Suprapubic skin (tissue), 4 donors: ENCODE data around the gene CYP2R1. TPM values are rescaled to one million over a fixed set of nuclear protein-coding genes. Genes with fewer than 3 reads are reported as not detected.
A peak's percentile ranks its signal among the peaks of the same experiment; 100 is the strongest.
"Not testable (repeated sequence)": the region's sequence is repeated elsewhere in the genome, so short reads cannot be mapped to it uniquely, and the experiment has no call there.

Experiments used
- DNase-seq, 2 donors: peaks; one replicate each; pipeline ENCODE4 v3.0.0-alpha.2; 2019; ENCODE audit warnings: low spot score in 2 of 2
- H3K27ac ChIP-seq: fragments of 200-600 bp; sonication (generic); one replicate; pipeline ENCODE4 v1.5.1; 2019
- H3K27me3 ChIP-seq: fragments of 200-600 bp; sonication (generic); one replicate; pipeline ENCODE4 v1.5.1; 2019
- H3K36me3 ChIP-seq: fragments of 200-600 bp; sonication (generic); one replicate; pipeline ENCODE4 v1.5.1; 2019
- H3K4me1 ChIP-seq: fragments of 200-600 bp; sonication (generic); one replicate; pipeline ENCODE4 v1.5.1; 2019
- H3K4me3 ChIP-seq: fragments of 200-600 bp; sonication (generic); one replicate; pipeline ENCODE4 v1.5.1; 2019; ENCODE audit warnings: mild to moderate bottlenecking
- H3K9me3 ChIP-seq: fragments of 200-600 bp; sonication (generic); one replicate; pipeline ENCODE4 v1.5.1; 2019
- EP300 ChIP-seq: sonication (generic); formaldehyde crosslinking; IDR thresholded peaks from one replicate; pipeline ENCODE4 v1.6.1; 2017; ENCODE audit warnings: antibody characterized with exemption
- POLR2A ChIP-seq, 2 donors: fragments of 450-650 bp; IDR thresholded peaks; one replicate each; pipeline ENCODE4 v1.6.1; 2017; ENCODE audit warnings: antibody characterized with exemption in 2 of 2, mild to moderate bottlenecking in 2 of 2, moderate library complexity in 2 of 2
- POLR2AphosphoS5 ChIP-seq, 3 donors: sonication (generic); formaldehyde crosslinking; IDR thresholded peaks; one replicate each; pipeline ENCODE4 v1.6.1; 2017; ENCODE audit warnings: antibody characterized with exemption in 3 of 3
- WGBS: methylation state at CpG from one replicate; pipeline ENCODE4 v1.1.5; 2018; 5-methylcytosine and 5-hydroxymethylcytosine counted together
- total RNA-seq, 4 donors: library from RNA; depleted of rRNA; stranded (reverse); fragments of >200 nt; gene quantifications; one replicate each; pipeline ENCODE4 v1.1.0, GENCODE V29; 2016
- TF ChIP-seq, protein P1 (sequence below), 2 donors: fragments of 200-600 bp in 1 of 2; fragments of 450-650 bp in 1 of 2; sonication (generic) in 1 of 2; IDR thresholded peaks; one replicate each; pipeline ENCODE4 v1.5.1; 2016 to 2019; ENCODE audit warnings: antibody characterized with exemption in 2 of 2, mild to moderate bottlenecking in 1 of 2, moderate library complexity in 1 of 2

Gene CYP2R1
- total RNA-seq, 4 donors from 2014 or later = 14.0 to 41.3 (median 20.6) TPM

DNA sequence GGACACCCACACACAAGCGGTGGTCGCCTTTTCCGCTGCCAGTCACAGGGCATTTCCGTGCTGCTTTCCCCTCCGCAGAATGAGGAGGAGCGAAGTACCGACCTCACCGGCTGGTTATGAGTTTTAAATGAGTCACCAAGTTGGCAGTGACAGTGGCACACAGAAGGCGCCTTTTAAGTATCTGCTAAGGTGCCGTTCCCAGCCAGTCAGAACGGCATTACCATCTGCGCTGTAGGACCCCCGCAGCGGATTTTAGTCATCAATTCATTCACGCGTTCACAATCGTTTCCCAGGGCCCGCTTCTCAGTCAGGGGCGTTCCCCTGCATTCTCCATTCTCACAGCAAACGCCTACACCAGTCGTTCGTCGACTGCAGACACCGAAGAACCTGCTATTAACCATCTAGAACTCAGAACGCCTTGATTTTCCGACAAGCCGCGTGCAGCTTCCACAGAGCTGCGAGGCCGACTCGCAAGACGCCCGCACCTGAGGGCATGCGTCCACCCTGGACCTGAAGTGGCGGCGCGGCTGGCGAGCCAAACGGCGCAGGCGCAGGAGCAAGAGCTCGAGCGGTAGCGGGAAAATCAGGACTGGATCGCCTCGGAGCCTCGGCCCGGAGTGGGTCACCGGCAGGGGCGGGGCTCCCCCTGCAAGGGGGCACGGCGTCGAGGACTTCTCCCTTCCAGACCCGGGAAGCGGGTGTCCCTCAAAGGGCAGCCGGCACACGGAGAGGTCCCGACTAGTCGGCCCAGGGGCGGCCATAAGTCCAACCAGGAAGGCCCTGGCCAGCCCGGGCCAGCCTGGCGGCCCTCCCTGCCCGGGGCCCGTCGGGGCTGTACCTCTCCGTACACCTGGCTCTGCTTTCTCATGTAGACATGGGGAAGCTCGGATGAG, 642 bp downstream of the CYP2R1 start:
- Histone ChIP-seq H3K36me3 (no peaks in the 10 kb centered on the region), H3K27ac (peak overlapping the region; percentile 95), H3K4me3 (peak overlapping the region; percentile 86), H3K9me3 (no peaks in the 10 kb centered on the region), H3K27me3 (no peaks in the 10 kb centered on the region), H3K4me1 (peaks cover 38% of the 10 kb centered on the region)
- 0% methylated on average over 24 of the region's 67 CpGs for WGBS
- peak; percentile 91 to 94 for DNase-seq
- TF ChIP-seq POLR2AphosphoS5 (IDR thresholded peaks at IDR 0.05) (peak in 1 of 3 donors; percentile 14), POLR2A (IDR thresholded peaks at IDR 0.05) (no peak)

- Histone ChIP-seq H3K27me3 (no peaks in the 10 kb centered on the region), H3K27ac (no peak overlapping the region), H3K4me3 (no peak overlapping the region), H3K36me3 (peaks cover 3% of the 10 kb centered on the region), H3K9me3 (no peaks in the 10 kb centered on the region), H3K4me1 (peaks cover 28% of the 10 kb centered on the region)
- DNase-seq = no peak
- 75% methylated on average over 1 of the region's 1 CpG for WGBS
- TF ChIP-seq POLR2AphosphoS5 (IDR thresholded peaks at IDR 0.05) (no peak), POLR2A (IDR thresholded peaks at IDR 0.05) (no peak), EP300 (no peak)
- TF ChIP-seq, protein P1, sequence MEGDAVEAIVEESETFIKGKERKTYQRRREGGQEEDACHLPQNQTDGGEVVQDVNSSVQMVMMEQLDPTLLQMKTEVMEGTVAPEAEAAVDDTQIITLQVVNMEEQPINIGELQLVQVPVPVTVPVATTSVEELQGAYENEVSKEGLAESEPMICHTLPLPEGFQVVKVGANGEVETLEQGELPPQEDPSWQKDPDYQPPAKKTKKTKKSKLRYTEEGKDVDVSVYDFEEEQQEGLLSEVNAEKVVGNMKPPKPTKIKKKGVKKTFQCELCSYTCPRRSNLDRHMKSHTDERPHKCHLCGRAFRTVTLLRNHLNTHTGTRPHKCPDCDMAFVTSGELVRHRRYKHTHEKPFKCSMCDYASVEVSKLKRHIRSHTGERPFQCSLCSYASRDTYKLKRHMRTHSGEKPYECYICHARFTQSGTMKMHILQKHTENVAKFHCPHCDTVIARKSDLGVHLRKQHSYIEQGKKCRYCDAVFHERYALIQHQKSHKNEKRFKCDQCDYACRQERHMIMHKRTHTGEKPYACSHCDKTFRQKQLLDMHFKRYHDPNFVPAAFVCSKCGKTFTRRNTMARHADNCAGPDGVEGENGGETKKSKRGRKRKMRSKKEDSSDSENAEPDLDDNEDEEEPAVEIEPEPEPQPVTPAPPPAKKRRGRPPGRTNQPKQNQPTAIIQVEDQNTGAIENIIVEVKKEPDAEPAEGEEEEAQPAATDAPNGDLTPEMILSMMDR (IDR thresholded peaks at IDR 0.05) = no peak
These were observed 5.5 kb downstream of the CYP2R1 start for GRCh38 chr11:14886513-14886912.

DNA sequence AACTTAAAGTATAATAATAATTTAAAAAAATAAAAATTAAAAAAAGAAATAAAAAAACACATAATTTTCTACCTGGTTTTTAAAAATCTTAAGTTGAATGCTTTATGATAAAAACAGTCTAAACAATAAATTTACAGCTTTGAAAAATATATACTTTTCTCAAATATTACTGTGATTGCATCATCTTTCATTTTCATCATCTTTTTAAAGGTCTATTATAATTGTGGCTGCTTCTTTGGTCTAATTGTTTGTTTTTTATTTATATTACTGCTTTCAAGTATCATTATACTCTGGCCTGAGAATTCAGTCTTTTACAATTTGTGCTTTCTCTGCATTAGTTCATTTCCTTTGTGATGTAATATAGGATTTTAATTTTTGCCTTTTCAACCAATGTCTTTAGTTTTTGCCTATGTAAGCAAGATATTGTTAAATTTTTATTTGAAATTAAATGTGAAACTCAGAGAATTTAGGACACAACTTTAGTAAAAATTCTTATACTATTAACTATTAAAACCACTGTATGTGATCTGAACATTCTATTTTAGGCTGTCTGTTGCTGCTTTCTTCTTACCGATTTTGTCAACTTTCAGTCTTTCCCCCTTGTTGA, 7.3 kb downstream of the CYP2R1 start:
- WGBS = 89% methylated on average over 1 of the region's 1 CpG
- Histone ChIP-seq H3K36me3 (peaks cover 9% of the 10 kb centered on the region), H3K4me1 (peaks cover 18% of the 10 kb centered on the region), H3K27me3 (no peaks in the 10 kb centered on the region), H3K9me3 (no peaks in the 10 kb centered on the region), H3K4me3 (no peak overlapping the region), H3K27ac (no peak overlapping the region)
- DNase-seq = no peak
- no peak for TF ChIP-seq EP300
- TF ChIP-seq, protein P1 (IDR thresholded peaks at IDR 0.05) = no peak
- TF ChIP-seq POLR2AphosphoS5 (IDR thresholded peaks at IDR 0.05) = no peak
- no peak for TF ChIP-seq POLR2A (IDR thresholded peaks at IDR 0.05)

GRCh38 chr11:14883683-14884082, 8.3 kb downstream of the CYP2R1 start:
- H3K4me3 ChIP-seq, H3K4me1 ChIP-seq, H3K27ac ChIP-seq, H3K9me3 ChIP-seq, H3K27me3 ChIP-seq, DNase-seq: not testable (repeated sequence)
- WGBS = no CpG with 5 or more reads among the region's 1 CpG
- H3K36me3 ChIP-seq = peaks cover 19% of the 10 kb centered on the region

- TF ChIP-seq POLR2A (IDR thresholded peaks at IDR 0.05) (no peak), EP300 (no peak), POLR2AphosphoS5 (IDR thresholded peaks at IDR 0.05) (no peak)
- TF ChIP-seq, protein P1 (IDR thresholded peaks at IDR 0.05) = no peak
- peaks cover 34% of the 10 kb centered on the region for H3K36me3 ChIP-seq
- no peaks in the 10 kb centered on the region for H3K4me1 ChIP-seq
- no peak for DNase-seq
- no peak overlapping the region for H3K4me3 ChIP-seq
- WGBS = 88% methylated on average over 1 of the region's 1 CpG
- no peak overlapping the region for H3K27ac ChIP-seq
- H3K9me3 ChIP-seq = no peaks in the 10 kb centered on the region
- H3K27me3 ChIP-seq = no peaks in the 10 kb centered on the region
These were observed 9.8 kb downstream of the CYP2R1 start for GRCh38 chr11:14882196-14882595.

DNA sequence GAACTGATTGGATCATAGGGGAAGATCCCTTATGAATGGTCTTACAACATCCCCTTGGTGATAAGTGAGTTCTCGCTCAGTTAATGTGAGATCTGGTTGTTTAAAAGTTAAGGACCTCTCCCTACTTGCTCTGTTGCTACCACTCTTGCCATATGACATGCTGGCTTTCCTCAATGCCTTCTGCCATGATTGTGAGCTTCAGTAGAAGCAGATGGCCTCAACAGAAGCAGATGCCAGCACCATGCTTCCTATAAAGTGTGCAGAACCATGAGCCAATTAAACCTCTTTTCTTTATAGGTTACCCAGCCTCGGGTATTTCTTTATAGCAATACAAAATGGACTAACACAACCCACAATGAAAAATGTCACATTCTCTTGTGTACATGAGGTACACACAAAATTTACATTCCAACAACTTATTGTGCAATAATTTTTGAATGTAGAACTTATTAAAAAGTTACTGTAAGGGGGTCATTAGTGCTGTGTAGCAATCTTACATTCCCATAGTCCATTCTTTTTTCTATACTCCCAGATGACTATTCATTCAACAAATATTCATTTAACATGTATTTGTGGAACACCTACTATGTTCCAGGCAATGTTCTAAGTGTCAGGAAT, 10.3 kb downstream of the CYP2R1 start:
- Histone ChIP-seq H3K27ac (no peak overlapping the region), H3K4me1 (no peaks in the 10 kb centered on the region), H3K9me3 (no peaks in the 10 kb centered on the region), H3K4me3 (no peak overlapping the region), H3K27me3 (no peaks in the 10 kb centered on the region), H3K36me3 (peaks cover 39% of the 10 kb centered on the region)
- DNase-seq = no peak
- 92% methylated on average over 2 of the region's 2 CpGs for WGBS
- TF ChIP-seq POLR2AphosphoS5 (IDR thresholded peaks at IDR 0.05) = no peak
- TF ChIP-seq, protein P1 (IDR thresholded peaks at IDR 0.05) = no peak
- TF ChIP-seq EP300 = no peak
- TF ChIP-seq POLR2A (IDR thresholded peaks at IDR 0.05) = no peak
